ENCODE data around the gene ARG2. TPM values are rescaled to one million over a fixed set of nuclear protein-coding genes. Genes with fewer than 3 reads are reported as not detected.

The ARG2 gene
- total and polyA plus RNA-seq, 2 of the 4 experiments (the other 2 are of a cell fraction) = 1.1 to 2.5 TPM

DNA sequence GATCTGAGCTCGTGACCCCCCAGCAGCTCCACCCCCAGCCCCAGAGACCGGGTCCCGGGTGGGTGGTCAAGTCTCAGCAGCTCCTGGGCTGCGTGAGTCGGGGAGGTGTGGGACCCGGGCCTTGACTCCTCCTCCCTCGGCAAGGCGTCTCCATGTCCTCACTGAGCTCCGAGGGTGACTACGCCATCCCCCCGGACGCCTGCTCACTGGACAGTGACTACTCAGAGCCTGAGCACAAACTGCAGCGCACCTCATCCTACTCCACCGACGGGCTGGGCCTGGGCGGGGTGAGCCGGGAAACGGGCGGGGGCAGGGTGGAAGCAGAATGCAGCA is 47.8 kb upstream of the ARG2 start:
- POLR2A ChIA-PET (ENCODE audit: unreplicated experiment) = no interaction called here
- Histone ChIP-seq H2AK9ac (replicated peaks; ENCODE audit: low read depth, low read length, poor library complexity) (no peak overlapping the region), H4K20me1 (ENCODE audit: insufficient read depth, low read length) (no peaks in the 10 kb centered on the region), H3K14ac (replicated peaks; ENCODE audit: low read depth, low read length) (no peak overlapping the region), H2BK5ac (ENCODE audit: low read depth, low read length, poor library complexity, severe bottlenecking) (no peak overlapping the region), H3K23ac (ENCODE audit: low read depth, low read length) (no peak overlapping the region), H3K4me3 (ENCODE audit: insufficient read depth, low read depth, low read length) (no peak overlapping the region), H2AK5ac (ENCODE audit: low read depth, low read length) (no peak overlapping the region), H3K9me3 (ENCODE audit: control insufficient read depth, insufficient read depth, low read length) (no peaks in the 10 kb centered on the region), H4K5ac (ENCODE audit: low read depth, low read length) (no peak overlapping the region), H2AFZ (replicated peaks; ENCODE audit: low read length, poor library complexity) (no peak overlapping the region), H3K4me1 (ENCODE audit: control insufficient read depth, insufficient read depth, low read length) (no peaks in the 10 kb centered on the region), H2BK15ac (ENCODE audit: low read depth, low read length) (no peak overlapping the region), H2BK20ac (ENCODE audit: low read depth, low read length) (no peak overlapping the region), H3K18ac (ENCODE audit: low read depth, low read length) (no peak overlapping the region), H3K27me3 (ENCODE audit: control insufficient read depth, insufficient read depth, low read length) (peaks cover 9% of the 10 kb centered on the region), H3K4ac (ENCODE audit: low read depth, low read length) (no peak overlapping the region), H3K56ac (ENCODE audit: extremely low read depth, insufficient read depth, low read length) (no peak overlapping the region), H4K91ac (ENCODE audit: insufficient read depth, low read depth, low read length) (no peak overlapping the region), H3K27ac (ENCODE audit: insufficient read depth, low read length) (no peak overlapping the region), H2BK120ac (ENCODE audit: low read depth, low read length) (no peak overlapping the region), H3K36me3 (ENCODE audit: control insufficient read depth, insufficient read depth, low read length) (no peaks in the 10 kb centered on the region), H3K79me1 (ENCODE audit: low read depth in 1 of 2, low read length in 2 of 2) (no peaks in the 10 kb centered on the region), H3K9me1 (ENCODE audit: insufficient read depth, low read length) (no peaks in the 10 kb centered on the region), H3K9ac (ENCODE audit: low read depth, low read length) (no peak overlapping the region), H4K8ac (ENCODE audit: low read depth in 2 of 2, low read length in 2 of 2) (no peak overlapping the region), H3K4me2 (ENCODE audit: low read depth, low read length) (no peak overlapping the region)
- intact Hi-C loops (cut with micrococcal nuclease) = loop anchor here (1.0 kb wide), 2 partner anchors 46 to 145 kb away; no protein-coding TSS in a partner anchor
- DNase-seq (no peak), ATAC-seq (ENCODE audit: low read depth) (no peak)
- in situ Hi-C loops (cut with MboI; ENCODE audit: low sequenced_read_pairs) = no loop called here
- dilution Hi-C loops (cut with HindIII; ENCODE audit: low sequenced_read_pairs, unreplicated experiment) = no loop called here
- TF ChIP-seq FOS (IDR thresholded peaks at IDR 0.05; ENCODE audit: low read depth, low read length) = no peak
- TF ChIP-seq BHLHE40 (IDR thresholded peaks at IDR 0.05; ENCODE audit: low read depth, low read length) = no peak
- no peak for TF ChIP-seq RCOR1 (IDR thresholded peaks at IDR 0.05; ENCODE audit: insufficient replicate concordance, low read length)
- TF ChIP-seq RFX5 (IDR thresholded peaks at IDR 0.05; ENCODE audit: low read depth, low read length) = no peak
- TF ChIP-seq MXI1 (IDR thresholded peaks at IDR 0.05; ENCODE audit: borderline replicate concordance, low read depth, low read length) = no peak
- TF ChIP-seq CHD1 (IDR thresholded peaks at IDR 0.05; ENCODE audit: low read depth, low read length) = no peak
- TF ChIP-seq NFE2L2 (IDR thresholded peaks at IDR 0.05; ENCODE audit: low read depth, low read length) = no peak
- TF ChIP-seq POLR2A (IDR thresholded peaks at IDR 0.05; ENCODE audit: low read depth, low read length) = no peak
- no peak for TF ChIP-seq CEBPB (IDR thresholded peaks at IDR 0.05; ENCODE audit: low read depth, low read length)
- BruUV-seq (replicated peaks) = no TSS peak
- WGBS, 2 experiments (ENCODE audit: extremely low coverage in 2 of 2, insufficient read length in 1 of 2) = 82% methylated on average over 9 of the region's 19 CpGs; no CpG with 5 or more reads in 1 of the 2 experiments
- CTCF ChIA-PET = interaction anchor here (0.8 to 3.6 kb wide), 15 partner anchors 9 to 187 kb away, joined by 3 to 39 read pairs (median 4); partner anchors contain the start of gene PLEKHH1

All from IMR-90 (cell line).